ENCODE data around the gene FAM163A.

The FAM163A gene

DNA sequence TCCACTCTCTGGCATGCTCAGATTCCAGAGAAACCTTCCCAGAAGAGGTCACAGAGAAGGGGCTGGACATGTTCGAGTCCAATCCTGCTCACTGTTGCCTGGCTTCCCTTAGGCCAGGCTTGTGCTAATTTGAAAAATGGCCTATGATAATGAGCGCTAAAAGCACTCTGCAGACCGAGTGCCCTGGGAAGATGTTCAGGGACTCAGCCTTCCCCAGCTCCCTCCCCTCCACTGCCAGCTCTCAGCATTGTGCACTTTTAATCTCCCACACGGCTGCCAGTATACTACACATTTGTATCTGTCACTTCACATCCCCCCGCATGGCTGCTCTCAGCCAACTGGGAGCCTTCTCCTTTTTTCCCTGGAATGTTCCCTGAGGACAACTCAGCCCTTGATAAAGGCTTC, 24.1 kb downstream of the FAM163A start:
- Histone ChIP-seq H3K4me3 (no peak overlapping the region), H3K27ac (no peak overlapping the region)
- TF ChIP-seq, protein P1, sequence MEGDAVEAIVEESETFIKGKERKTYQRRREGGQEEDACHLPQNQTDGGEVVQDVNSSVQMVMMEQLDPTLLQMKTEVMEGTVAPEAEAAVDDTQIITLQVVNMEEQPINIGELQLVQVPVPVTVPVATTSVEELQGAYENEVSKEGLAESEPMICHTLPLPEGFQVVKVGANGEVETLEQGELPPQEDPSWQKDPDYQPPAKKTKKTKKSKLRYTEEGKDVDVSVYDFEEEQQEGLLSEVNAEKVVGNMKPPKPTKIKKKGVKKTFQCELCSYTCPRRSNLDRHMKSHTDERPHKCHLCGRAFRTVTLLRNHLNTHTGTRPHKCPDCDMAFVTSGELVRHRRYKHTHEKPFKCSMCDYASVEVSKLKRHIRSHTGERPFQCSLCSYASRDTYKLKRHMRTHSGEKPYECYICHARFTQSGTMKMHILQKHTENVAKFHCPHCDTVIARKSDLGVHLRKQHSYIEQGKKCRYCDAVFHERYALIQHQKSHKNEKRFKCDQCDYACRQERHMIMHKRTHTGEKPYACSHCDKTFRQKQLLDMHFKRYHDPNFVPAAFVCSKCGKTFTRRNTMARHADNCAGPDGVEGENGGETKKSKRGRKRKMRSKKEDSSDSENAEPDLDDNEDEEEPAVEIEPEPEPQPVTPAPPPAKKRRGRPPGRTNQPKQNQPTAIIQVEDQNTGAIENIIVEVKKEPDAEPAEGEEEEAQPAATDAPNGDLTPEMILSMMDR (IDR thresholded peaks at IDR 0.05) = no peak
- no peak for DNase-seq (ENCODE audit: low spot score)

DNA sequence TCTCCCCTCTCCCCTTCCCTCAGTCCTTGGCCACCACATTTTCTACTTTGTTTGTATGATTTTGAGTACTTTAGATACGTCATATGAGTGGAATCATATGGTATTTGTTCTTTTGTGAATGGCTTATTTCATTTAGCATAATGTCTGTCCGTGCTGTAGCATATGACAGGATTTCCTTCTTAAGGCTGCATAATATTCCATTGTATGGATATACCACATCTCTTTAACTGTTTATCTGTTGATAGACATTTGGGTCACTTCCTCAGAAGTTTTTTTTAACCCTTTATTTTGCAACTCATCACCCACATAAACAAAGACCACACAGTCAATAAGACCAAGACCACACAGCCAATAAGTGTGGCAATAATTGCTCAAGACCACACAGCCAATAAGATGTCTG, 24.9 kb downstream of the FAM163A start:
- Histone ChIP-seq H3K4me3 (no peak overlapping the region), H3K27ac (no peak overlapping the region)
- TF ChIP-seq, protein P1 (IDR thresholded peaks at IDR 0.05) = no peak
- DNase-seq (ENCODE audit: low spot score) = no peak

DNA sequence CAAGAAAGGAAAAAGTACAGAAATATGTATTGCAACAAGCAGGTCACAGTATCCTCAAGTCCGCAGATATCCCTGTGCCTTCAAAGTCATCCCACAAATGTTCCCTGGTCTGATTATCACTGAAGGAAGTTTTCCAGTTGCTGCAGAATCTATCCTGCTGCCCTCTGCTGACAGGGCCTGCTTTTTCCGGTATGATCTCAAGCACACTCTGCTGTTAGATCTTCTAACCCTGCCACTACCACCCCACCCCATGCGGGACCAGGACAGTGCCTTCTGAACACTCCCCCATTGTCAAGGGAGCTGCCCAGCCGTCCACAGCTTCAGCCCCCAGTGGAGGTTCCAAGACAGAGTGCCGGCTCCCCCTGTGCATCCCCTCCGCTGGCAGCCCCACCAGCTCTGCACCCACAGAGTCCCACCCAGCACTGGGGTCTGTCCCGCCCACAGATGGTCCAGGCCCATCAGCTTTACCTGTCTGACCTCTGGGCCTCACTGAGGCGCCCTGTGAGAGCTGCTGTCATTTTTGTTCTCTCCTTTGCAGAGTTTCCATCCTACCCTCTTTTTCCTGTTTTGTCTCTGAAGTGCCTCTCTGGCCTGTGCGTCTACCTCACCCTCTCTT, 27.9 kb downstream of the FAM163A start:
- Histone ChIP-seq H3K4me3 (no peak overlapping the region), H3K27ac (no peak overlapping the region)
- TF ChIP-seq, protein P1 (IDR thresholded peaks at IDR 0.05) = no peak
- DNase-seq (ENCODE audit: low spot score) = no peak

DNA sequence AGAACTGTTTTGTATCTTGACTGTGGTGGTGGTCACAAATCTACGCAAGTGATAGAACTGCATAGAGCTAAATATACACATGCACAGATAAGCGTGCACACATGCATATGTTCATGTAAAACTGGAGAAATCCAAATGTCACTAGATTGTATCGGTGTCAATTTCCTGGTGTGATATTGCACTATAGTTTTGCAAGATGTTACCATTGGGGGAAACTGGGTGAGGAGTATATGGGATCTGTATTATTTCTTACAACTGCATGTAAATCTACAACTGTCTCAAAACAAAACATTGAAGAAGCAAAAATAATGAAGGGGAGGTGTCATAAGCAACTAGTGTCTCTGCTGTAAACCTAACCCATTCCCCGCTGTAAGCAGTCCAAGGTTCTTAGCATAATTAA, 30.2 kb downstream of the FAM163A start:
- TF ChIP-seq, protein P1 (IDR thresholded peaks at IDR 0.05) = no peak
- DNase-seq (ENCODE audit: low spot score) = no peak
- no peak overlapping the region for H3K27ac ChIP-seq
- H3K4me3 ChIP-seq = no peak overlapping the region

DNA sequence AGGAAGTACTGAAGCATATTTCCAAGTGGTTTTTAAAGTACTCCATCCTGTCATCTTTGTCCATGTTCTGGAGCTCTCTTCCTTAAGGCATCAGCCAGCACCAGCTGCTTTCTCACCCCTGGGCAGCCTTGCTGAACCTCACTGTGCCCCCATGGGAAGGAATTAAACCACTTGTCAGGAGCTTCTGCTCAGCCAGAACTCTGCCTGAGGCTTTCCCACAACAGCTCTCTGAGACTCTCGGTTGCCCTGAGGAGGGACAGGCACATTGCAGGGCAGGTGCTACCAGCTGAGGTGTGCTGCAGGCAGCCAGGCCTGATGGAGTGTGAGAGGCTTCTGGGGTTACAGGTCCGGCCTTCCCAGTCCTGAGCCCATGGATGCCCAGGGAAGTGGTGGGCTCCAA, 30.9 kb downstream of the FAM163A start:
- TF ChIP-seq, protein P1 (IDR thresholded peaks at IDR 0.05) = no peak
- Histone ChIP-seq H3K27ac (no peak overlapping the region), H3K4me3 (no peak overlapping the region)
- no peak for DNase-seq (ENCODE audit: low spot score)

GRCh38 chr1:179774566-179774965, 31.5 kb downstream of the FAM163A start:
- TF ChIP-seq, protein P1 (IDR thresholded peaks at IDR 0.05) = no peak
- Histone ChIP-seq H3K27ac (no peak overlapping the region), H3K4me3 (no peak overlapping the region)
- no peak for DNase-seq (ENCODE audit: low spot score)

- DNase-seq (ENCODE audit: low spot score) = no peak
- Histone ChIP-seq H3K4me3 (no peak overlapping the region), H3K27ac (no peak overlapping the region)
- TF ChIP-seq, protein P1 (IDR thresholded peaks at IDR 0.05) = no peak
Measured at GRCh38 chr1:179775009-179775408, 31.9 kb downstream of the FAM163A start.
